Activated B cell treated with CpG ODN at 0.5 μM for 24 hours (primary cell): ENCODE results near the gene AMBRA1. TPM values are rescaled to one million over a fixed set of nuclear protein-coding genes. Genes with fewer than 3 reads are reported as not detected.

ENCODE experiments used
- ATAC-seq: fragments of 200-7000 bp; cut with Tn5 transposase; one replicate; pipeline ENCODE4 v1.10.0; 2021; ENCODE audit warnings: low read depth, mild to moderate bottlenecking, moderate library complexity
- CTCF ChIA-PET: fragments of 350-600 bp; sonication (Branson Sonifier 250); formaldehyde crosslinking; loops from one replicate; lab custom pipeline; 2021; ENCODE audit warnings: antibody characterized with exemption; lab: Charles Lee
- POLR2A ChIA-PET: fragments of 350-600 bp; sonication (Branson Sonifier 250); formaldehyde crosslinking; loops from one replicate; lab custom pipeline; 2021; ENCODE audit warnings: antibody characterized with exemption; lab: Charles Lee
- DNase-seq: peaks from one replicate; pipeline ENCODE4 v3.0.0; 2022
- H3K27ac Mint-ChIP-seq: one replicate; pipeline ENCODE4 v1.8.0; 2020; ENCODE audit warnings: mixed read lengths
- H3K27me3 Mint-ChIP-seq: one replicate; pipeline ENCODE4 v1.8.0; 2021; ENCODE audit warnings: mixed read lengths
- H3K36me3 Mint-ChIP-seq: one replicate; pipeline ENCODE4 v1.8.0; 2021; ENCODE audit warnings: low read depth, mixed read lengths
- H3K4me1 Mint-ChIP-seq: one replicate; pipeline ENCODE4 v1.8.0; 2021; ENCODE audit warnings: mixed read lengths
- H3K4me3 Mint-ChIP-seq: one replicate; pipeline ENCODE4 v1.8.0; 2020; ENCODE audit warnings: mild to moderate bottlenecking, mixed read lengths
- H3K9me3 Mint-ChIP-seq: one replicate; pipeline ENCODE4 v1.8.0; 2020; ENCODE audit warnings: mixed read lengths
- CTCF ChIP-seq: fragments of 200-600 bp; IDR thresholded peaks from one replicate; pipeline ENCODE4 v1.8.0; 2022; ENCODE audit warnings: antibody characterized with exemption, mild to moderate bottlenecking
- intact Hi-C: fragments of 100-400 bp; cut with micrococcal nuclease; formaldehyde crosslinking; loops from one replicate; pipeline ENCODE4 v1.15.1; 2024
- total RNA-seq: library from RNA; stranded (reverse); gene quantifications from 2 replicates; pipeline ENCODE4 v1.2.3, GENCODE V29; 2022

AMBRA1 gene
- total RNA-seq, result 35.5 and 39.1 TPM in 2 replicates

GRCh38 chr11:46593550-46594373, at the start of gene AMBRA1:
TSS of gene AMBRA1 (minus strand) at chr11:46594023. CDS start at chr11:46548380, 45,643 bp downstream.
- Mint-ChIP-seq H3K4me3 (peak within 1 kb of the TSS; percentile 97), H3K4me1 (peaks cover 43% of the 10 kb centered on the region), H3K27ac (peak within 1 kb of the TSS; percentile 88), H3K36me3 (peaks cover 6% of the 10 kb centered on the region), H3K27me3 (no peaks in the 10 kb centered on the region), H3K9me3 (no peaks in the 10 kb centered on the region)
- no peak for TF ChIP-seq CTCF
- ATAC-seq, result peak; percentile 93
- DNase-seq, result peak; percentile 77
- POLR2A ChIA-PET, result interaction anchor here (0.6 to 1.6 kb wide), 11 partner anchors 13 to 747 kb away, joined by 3 to 18 read pairs (median 5); partner anchors contain the start of genes ARHGAP1, ATG13, CRY2 and HARBI1
- CTCF ChIA-PET, result no interaction called here
- intact Hi-C loops, result loop anchor here (1.0 to 10.0 kb wide), 5 partner anchors 10 to 1051 kb away; partner anchors contain the start of genes ARHGAP1, ATG13, HARBI1 and MTCH2

GRCh38 chr11:46643531-46643930, 49.7 kb upstream of the AMBRA1 start:
- H3K4me1 Mint-ChIP-seq, result no peaks in the 10 kb centered on the region
- no peak for DNase-seq
- TF ChIP-seq CTCF, result no peak
- ChIA-PET CTCF (no interaction called here), POLR2A (no interaction called here)
- ATAC-seq, result no peak
- intact Hi-C loops, result no loop called here
- peaks cover 76% of the 10 kb centered on the region for H3K36me3 Mint-ChIP-seq
- H3K9me3 Mint-ChIP-seq, result no peaks in the 10 kb centered on the region
- no peaks in the 10 kb centered on the region for H3K27me3 Mint-ChIP-seq
- H3K4me3 Mint-ChIP-seq, result no peak overlapping the region
- no peak overlapping the region for H3K27ac Mint-ChIP-seq

GRCh38 chr11:46642627-46643335, 49.0 kb upstream of the AMBRA1 start:
- Mint-ChIP-seq H3K36me3 (peaks cover 74% of the 10 kb centered on the region), H3K27me3 (no peaks in the 10 kb centered on the region), H3K4me1 (no peaks in the 10 kb centered on the region), H3K4me3 (no peak overlapping the region), H3K9me3 (no peaks in the 10 kb centered on the region), H3K27ac (no peak overlapping the region)
- intact Hi-C loops, result no loop called here
- TF ChIP-seq CTCF, result no peak
- ATAC-seq (no peak), DNase-seq (no peak)
- POLR2A ChIA-PET, result no interaction called here
- CTCF ChIA-PET, result no interaction called here

- ChIA-PET CTCF (no interaction called here), POLR2A (no interaction called here)
- Mint-ChIP-seq H3K4me3 (no peak overlapping the region), H3K27ac (no peak overlapping the region), H3K9me3 (no peaks in the 10 kb centered on the region), H3K4me1 (no peaks in the 10 kb centered on the region), H3K27me3 (no peaks in the 10 kb centered on the region), H3K36me3 (peaks cover 67% of the 10 kb centered on the region)
- intact Hi-C loops, result no loop called here
- ATAC-seq (no peak), DNase-seq (no peak)
- no peak for TF ChIP-seq CTCF
Observed at GRCh38 chr11:46641639-46642038, 47.8 kb upstream of the AMBRA1 start.
